DMS 273 (cell line): ENCODE measurements around the gene SH3TC1.

ENCODE experiments used
- DNase-seq: peaks from one replicate; lab custom pipeline; 2025; ENCODE audit not compliant: unreplicated experiment; lab: John Stamatoyannopoulos, UW

SH3TC1 gene

DNA sequence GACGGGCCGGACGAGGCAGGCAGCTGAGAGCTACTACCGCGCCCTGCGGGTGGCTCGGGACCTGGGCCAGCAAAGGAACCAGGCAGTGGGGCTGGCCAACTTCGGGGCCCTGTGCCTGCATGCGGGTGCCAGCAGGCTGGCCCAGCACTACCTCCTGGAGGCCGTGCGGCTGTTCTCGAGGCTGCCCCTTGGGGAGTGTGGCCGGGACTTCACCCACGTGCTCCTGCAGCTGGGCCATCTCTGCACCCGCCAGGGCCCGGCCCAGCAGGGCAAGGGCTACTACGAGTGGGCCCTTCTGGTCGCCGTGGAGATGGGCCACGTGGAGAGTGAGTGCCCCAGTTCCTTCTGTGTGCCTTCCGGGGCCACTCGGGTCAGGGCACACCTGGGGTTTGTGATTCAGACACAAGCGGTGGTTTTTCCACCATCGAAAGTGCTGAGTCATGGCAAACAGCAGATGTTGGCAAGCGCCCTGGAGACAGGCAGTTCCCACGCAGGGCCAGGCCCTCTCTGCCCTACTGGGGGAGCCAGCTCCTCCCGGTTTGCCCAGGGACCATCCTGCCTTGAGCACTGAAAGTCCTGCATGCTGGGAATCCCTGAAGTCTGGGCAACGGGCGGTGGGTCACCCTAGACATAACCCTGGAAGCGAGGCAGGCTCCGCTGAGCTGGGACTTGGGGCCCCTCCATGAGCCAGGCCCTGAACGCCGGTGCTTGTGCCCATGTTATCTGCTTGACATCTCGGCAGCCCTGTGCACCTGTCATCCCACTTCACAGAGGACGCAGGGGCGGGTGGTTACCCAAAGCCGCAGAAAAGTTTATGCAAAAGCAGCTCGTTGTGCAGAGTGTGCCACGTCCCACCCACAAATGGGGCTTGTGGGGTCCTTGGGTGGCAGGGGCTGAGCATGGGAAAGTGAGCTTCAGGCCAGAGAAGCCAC is 29.5 kb downstream of the SH3TC1 start:
- DNase-seq = peak; percentile 82

DNA sequence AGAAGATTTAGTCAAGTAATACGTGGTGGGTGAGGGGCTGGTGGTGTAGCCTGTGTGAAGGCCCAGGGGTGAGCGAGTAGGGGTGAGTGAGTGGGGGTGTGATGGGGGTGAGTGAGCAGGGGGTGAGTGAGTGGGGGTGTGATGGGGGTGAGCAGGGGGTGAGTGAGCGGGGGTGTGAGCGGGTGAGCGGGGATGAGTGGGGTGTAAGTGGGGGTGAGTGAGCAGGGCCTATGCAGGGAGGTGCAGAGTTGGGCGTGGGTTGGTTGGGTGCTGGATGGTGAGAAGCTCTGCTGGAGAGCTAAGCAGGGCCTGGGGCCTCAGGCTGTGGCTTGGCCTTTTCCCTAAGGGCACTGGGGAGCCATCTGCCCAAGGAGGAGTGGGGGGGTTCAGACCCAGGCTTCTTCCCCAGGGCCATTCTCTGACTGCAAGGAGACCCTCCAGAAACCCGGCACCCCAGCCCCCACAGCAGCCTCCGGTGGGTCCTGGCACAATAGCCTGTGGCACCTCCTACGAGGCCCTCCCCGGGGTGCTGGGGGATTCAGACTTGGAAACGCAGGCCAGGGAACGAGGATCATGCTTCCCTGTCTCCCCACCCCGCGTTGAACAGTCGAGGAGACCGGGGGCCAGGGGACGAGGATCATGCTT is 30.4 kb downstream of the SH3TC1 start:
- DNase-seq = no peak

DNA sequence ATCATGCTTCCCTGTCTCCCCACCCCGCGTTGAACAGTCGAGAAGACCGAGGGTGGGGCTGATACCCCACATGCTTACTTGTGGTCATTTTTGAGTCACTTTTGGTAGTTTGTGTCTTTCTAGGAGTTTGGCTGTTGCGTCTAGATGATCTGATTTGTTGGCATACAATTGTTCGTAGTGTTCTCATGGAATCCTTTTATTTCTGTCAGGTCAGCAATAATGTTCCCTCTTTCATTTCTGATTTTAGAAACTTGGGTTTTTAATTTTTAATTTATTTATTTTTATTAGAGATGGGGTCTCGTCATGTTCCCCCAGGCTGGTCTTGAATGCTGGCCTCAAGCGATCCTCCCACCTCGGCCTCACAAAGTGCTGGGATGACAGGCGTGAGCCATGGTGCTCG is 30.9 kb downstream of the SH3TC1 start:
- DNase-seq = no peak

DNA sequence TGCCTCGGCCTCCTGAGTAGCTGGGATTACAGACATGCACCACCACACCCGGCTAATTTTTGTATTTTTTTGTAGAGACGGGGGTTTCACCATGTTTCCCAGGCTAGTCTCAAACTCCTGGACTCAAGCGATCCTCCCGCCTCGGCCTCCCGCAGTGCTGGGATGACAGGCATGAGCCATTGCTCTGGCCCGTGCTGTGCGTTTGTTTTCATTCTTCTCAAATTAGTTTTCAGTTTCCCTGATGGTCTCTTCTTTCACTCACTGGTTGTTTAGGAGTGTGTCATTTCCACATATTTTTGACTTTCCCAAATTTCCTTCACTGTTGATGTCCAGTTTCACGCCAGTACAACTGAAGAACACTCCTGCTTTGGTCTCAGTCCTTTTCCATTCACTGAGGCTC is 31.8 kb downstream of the SH3TC1 start:
- no peak for DNase-seq

DNA sequence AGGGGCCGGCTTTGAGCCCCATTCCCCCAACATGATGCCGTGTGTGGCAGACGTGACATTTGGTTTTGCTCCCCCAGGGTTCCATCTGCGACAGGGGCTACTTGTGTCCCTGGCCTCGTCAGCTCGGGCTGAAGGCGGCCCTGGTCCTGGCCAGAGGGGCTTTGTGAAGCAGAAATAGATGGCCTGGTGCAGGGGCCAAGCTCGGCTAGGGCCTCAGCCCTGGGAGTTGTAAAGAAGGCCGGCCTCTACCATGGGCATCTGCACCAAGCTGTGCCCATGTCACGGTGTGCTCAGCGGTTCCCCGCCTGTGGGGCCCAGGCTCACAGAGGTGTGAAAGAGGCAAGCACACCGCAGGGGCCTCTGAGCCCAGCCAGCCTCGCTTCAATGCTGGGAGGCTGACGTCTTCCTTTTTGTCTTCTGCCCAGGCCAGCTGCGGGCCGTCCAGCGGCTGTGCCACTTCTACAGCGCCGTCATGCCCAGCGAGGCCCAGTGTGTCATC is 32.5 kb downstream of the SH3TC1 start:
- no peak for DNase-seq

DNA sequence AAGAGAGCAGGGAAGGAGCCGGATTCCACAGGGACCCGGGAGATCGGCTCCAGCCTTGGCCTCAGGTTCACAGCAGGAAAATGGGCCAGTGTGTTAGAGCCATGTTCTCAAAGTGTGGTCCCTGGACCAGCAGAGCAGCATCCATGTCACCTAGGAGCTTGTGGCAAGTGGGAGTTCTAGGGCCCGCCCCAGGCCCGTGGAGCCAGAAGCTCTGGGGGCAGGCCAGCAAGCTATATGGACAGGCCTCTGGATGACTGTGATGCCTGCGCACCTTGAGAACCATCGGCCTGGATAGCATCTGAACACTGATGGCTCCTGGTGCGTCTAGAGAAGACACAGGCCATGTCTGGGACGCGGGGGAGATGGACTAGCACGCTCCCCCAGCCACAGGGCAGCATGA is 33.7 kb downstream of the SH3TC1 start:
- no peak for DNase-seq

DNA sequence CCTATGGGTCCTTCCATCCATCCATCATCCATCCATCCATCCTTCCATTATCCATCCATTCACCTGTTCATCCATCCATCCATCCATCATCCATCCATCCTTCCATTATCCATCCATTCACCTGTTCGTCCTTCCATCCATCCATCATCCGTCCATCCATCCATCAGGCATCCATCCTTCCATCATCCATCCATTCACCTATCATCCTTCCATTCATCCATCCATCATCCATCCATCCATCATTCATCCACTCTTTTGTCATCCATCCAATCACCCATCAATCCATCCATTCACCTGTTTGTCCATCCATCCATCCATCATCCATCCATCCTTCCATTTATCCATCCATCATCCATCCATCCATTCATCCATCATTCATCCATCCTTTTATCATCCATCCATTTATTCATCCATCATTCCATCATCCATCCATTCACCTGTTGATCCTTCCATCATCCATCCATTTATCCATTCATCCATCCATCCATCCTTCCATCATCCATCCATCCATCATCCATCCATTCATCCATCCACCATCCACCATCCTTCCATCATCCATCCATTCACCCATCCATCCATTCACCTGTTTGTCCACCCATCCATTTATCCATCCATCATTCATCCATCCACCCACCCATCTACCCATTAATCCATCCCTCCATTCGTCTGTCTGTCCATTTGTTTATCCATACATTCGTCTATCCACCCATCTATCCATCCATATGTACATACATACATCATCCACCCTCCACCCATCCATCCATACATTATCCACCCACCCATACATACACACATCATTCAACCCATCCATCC is 34.8 kb downstream of the SH3TC1 start:
- DNase-seq = no peak

DNA sequence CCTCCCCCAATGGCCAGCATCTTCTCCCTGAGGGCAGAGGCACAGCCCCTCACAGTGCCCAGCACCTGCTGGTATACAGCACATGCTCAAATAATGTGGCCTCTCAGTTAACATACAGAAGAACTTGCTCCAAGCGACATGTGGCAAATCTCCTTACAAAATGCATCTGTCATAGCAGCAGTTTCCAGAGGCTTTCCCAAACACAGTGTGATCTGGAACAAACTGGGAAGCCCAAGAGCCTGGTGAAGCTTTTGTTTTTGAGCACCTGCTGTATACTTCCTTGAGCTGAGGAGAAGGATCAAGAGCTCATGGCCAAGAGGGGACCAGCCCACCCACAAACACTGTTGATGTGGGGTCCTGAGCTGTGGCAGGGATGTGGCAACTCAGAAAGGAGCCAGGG is 35.6 kb downstream of the SH3TC1 start:
- no peak for DNase-seq

DNA sequence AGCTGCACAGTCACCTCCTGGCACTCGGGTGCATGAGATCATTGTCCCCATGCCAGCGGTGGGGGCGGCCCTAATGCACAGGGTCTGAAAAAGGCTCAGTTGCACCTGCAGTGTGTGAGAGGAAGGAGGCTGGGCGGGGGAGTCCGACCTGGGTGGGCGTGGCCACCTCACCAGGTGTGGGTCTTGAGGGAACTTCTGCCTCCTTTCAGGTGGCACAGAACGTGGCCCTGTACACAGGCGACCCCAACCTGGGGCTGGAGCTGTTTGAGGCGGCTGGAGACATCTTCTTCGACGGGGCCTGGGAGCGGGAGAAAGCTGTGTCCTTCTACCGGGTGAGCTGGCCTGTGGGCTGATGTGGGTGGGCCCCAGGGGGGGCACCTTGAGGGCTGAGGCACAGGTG is 36.1 kb downstream of the SH3TC1 start:
- DNase-seq = no peak

DNA sequence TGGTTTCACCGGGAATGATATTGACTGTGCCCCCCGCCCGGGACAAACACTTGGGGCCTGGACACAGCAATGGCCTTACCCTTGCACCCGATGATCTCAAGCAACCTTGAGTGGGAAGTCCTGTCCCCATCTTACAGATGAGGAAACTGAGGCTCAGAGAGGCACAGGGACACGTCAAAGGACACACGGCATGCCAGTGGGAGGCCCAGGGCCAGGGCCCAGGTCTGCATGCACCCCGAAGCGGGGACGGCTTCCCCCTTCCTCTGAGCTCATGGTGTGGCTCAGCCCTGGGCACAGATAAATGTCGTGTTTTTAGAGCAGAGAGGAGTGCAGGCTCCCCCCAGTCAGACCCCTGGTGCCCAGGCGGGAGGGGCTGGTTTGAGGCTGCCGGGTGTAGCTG is 36.6 kb downstream of the SH3TC1 start:
- no peak for DNase-seq

DNA sequence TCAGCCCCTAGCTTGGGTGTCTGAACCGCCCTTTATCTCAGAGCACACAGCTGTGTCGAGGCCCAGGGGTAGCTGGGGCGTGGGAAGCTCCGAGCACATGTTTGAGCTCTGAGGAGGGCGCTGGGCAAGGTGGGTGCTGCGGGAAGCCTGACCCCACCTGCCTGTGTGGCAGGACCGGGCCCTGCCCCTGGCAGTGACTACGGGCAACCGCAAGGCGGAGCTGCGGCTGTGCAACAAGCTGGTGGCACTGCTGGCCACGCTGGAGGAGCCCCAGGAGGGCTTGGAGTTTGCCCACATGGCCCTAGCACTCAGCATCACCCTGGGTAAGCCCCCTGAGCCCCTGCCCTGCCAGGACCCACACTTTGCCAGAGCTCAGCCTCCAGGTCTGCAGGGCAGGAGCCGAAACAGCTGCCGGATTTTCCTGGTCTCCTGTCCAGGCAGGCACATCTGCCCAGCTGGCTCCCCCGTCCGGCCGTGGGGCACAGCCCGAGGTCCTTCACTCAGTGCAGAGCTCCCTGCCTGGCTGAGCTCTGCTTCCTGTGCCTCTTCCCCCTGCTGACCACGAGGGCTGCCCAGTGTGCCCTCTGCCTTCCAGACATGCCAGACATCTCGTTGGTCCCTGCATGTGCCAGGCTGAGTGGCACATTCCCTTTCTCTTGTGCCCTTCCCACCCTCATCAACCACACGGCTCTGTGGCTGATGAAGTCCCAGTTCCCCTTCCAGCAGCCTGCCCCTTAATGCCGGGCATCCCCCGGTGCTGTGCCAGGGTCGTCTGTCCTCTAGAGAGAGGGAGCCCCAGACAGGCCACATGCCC is 37.2 kb downstream of the SH3TC1 start:
- DNase-seq = no peak

DNA sequence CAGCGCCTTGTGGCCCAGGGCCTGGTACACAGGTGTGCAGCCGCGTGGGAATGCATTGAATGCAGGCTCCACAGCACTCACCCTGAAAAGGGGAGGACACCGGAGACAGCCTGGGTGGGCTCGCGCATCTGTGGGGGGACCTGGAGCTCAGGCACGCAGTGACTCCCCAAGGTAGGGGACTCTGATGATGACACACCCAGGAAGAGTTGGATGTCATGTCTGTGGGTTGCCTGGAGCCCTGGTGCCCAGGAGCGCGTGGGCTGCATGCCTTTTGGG is 37.8 kb downstream of the SH3TC1 start:
- no peak for DNase-seq

DNA sequence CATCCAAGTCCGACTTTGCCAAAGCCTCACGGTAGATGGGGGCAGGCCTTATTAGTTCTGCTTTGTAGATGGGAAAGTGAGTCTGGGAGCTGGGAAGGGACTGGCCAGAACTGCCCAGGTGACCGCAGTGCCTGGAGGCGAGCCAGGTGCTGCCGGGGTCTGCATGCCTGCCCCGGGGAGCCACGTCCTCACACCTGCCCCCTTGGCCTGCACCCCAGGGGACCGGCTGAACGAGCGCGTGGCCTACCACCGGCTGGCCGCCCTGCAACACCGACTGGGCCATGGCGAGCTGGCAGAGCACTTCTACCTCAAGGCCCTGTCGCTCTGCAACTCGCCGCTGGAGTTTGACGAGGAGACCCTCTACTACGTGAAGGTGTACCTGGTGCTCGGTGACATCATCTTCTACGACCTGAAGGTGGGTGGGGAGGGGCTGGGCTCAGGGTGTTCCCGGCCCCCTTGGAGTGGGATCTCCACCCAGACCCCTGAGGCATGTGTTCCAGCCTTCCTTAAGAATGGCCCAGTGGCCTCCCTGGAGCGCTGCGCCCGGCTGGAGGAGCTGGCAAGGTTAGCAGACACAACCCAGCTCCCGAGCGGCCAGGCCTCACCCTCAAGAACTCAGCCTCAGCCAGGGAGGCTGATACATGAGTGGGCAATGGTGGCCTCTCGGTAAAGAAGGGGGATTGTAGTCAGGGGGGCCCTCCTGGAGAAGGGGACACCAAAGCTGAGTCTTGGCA is 38.3 kb downstream of the SH3TC1 start:
- no peak for DNase-seq

DNA sequence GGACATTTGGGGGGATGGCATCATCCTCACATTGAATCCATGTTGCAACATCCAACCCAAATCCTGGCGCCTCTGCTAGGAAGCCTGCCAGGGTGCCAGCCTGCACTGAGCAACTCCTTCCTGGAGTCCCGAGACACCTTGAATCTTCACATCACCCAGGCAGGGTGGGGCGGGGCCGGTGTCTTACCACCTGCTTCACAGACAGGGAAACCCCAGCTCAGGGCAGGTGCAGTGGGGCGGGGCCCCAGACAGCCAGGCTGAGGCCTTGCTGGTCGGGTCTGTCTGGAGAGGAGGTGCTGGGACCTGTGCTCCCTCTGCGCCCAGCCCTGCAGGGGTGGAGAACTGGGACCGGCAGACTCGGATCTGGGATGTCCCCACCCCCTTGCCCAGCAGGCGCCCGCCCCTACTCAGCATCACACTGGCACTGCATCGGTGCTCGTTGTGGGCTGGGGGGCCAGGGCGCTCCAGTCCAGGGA is 39.0 kb downstream of the SH3TC1 start:
- no peak for DNase-seq

DNA sequence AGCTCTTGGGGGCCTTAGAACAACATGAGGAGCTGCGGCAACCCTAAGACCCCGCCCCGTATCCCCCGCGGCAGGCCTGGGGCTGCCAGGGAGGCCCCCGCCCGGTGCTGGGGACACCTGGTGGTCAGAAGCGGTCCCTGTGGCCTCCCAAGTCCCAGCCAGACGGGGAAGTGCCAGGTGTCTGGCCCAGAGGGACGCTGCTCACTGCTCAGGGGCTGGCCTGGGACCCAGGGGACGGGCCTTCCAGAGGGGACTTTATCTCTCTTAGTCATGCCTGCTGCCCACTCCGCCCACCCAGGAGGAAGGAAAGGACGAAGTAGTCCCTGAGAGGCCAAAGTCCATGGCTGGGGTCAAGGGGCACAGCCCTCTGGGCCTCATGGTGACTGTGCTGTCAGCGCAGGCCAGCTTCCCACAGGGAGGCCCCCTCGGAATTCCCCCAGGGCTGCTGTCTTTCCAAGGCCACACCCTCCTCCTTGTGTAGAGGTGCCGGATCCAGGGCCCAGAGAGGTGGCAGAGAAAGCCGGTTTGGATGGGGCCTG is 39.5 kb downstream of the SH3TC1 start:
- DNase-seq = peak; percentile 43

DNA sequence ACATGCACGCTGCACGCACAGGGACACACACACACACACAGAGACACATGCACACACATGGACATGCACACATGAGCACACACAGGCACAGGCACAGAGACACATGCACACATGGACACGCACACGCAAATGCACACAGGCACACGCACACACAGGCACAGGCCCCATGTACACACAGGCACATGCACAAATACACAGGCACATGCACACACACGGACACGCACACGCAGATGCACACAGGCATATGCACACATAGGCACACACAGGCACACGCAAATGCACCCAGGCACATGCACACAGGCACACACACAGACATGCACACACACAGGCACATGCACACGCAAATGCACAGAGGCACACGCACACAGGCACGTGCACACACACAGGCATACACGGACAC is 40.1 kb downstream of the SH3TC1 start:
- DNase-seq = no peak

DNA sequence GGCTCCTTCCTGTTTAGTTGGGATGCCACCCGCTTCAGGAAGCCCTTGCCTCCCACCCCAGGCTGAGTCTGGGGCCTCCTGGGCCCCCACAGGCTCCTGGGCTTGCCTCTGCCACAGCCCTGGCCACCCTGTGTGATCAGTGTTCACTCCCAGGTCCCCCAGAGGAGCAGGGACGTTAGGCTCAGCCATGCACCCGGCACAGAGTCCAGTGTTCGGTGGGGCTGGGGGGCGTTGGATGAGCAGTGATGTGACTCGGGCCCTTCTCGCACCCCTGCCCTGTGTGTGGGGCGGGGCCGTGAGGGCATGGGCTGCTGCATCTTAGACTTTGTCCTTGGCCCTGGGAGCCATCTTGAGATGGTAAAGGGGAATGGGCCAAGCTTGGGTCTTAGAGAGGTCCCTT is 40.6 kb downstream of the SH3TC1 start:
- no peak for DNase-seq

DNA sequence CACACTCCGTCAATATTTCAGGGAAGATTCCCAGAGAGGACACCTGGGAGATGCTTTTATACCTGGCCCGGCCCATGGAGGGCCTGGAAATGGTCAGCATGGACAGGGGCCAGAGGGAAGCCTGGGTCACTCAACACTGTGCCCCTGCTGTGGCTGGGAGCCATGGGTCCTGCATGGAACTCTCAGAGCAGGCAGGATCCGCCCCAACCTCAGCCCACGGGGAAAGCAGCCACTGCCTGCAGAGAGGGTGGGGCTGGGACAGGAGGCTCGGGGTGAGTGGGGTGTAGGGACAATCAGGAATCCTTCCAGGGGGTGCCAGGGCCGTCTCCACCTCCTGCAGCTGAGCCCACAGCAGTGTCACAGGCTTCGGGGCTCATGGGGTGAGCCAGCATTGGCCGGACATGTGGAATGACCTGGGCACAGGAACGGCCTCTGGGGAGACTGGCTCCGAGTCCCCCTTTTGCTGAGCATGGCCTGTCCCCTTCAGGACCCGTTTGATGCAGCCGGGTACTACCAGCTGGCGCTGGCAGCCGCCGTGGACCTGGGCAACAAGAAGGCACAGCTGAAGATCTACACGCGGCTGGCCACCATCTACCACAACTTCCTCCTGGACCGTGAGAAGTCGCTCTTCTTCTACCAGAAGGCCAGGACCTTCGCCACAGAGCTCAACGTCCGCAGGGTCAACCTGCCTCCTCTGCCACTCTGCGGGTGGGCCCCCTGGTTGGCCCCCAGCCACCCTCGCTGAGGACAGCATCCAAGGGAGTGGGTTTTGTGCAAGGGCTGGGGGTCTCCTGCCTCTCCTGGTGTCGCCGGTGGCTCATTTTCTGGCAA is 41.3 kb downstream of the SH3TC1 start:
- no peak for DNase-seq

DNA sequence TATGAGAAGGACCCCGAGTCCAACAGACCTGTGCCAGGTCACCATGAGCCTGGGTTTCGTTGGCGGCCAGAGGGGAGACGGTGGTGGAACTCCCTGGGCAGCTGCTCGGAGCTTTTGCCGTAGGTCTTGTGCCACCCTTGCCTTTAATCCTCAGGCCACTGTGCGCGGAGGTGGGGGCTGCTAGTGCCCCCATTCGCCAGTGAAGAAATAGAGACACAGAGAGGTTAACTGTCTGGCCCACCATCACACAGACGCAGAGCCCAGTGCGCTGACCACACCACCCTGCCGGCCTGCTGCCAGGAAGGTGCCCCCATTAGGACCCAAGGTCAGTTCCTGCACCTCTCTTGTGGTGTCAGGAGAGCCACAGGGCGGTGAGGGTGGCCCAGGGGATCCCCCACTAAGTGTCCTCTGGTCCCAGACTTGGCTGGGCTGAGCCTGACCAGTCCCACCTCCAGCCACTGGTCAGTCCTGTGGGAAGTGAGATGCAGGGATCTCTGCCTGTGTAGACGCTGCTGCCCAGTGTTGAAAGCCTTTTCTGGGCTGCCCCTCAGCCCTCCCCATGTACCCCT is 42.2 kb downstream of the SH3TC1 start:
- no peak for DNase-seq
